Melanocyte of skin (primary cell): ENCODE results near the gene CBY1. TPM values are rescaled to one million over a fixed set of nuclear protein-coding genes. Genes with fewer than 3 reads are reported as not detected.

Source experiments
- total RNA-seq, 2 donors: library from RNA; depleted of rRNA; stranded (reverse); fragments of >200 nt; gene quantifications; 2 replicates each; pipeline ENCODE4 v1.2.3, GENCODE V29; 2012

CBY1 gene
- 10 to 100 TPM in 1 of 2 donors, 1 to 10 TPM in 1; 7.6 to 12.0 TPM for total RNA-seq

DNA sequence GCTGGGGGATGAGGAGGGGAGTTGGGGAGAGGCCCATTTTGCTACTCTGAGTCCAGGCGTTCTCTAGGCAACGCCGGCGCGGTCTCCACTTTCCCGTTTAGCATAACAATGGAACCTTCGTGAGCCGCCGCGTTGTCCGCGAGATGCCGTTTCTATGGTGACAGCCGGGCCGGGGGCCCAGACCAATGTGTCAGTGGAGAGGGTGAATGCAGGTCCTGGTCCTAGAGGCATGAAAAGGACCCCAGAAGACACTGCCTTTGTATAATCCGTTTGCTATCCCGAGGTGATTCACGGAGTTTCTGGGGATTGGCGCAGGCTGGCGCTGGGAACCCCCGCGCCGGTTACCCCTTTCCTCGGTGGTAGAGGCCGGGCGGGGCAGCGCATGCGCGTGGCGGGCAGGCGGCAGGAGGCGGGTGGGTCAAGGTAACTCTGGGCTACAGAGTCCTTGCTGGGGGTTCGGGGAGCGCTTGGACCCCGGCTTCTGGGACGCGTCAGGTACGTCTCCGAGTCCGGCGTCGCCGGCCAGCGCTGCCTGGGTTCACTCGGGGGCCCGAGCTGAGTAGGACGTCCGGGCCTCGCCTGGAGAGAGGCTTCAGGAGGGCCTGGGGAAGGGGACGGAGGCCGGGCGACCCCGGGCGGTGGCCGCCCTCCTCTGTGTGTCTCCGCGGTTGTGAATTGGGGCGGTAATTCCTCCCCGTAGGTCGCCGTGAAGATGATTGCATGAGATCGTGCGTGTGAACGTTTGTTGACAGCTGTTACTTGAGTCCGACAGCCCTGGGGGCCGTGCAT is at the start of gene CBY1, which contains the start of gene FAM227A:
Gene CBY1, plus strand, starts transcription at position 383 of the 789 bp plus-strand sequence. CDS start 11,417 bp downstream, outside the sequence.
Gene FAM227A, minus strand, starts transcription at position 137 of the 789 bp plus-strand sequence. CDS start 6,224 bp downstream, outside the sequence.

DNA sequence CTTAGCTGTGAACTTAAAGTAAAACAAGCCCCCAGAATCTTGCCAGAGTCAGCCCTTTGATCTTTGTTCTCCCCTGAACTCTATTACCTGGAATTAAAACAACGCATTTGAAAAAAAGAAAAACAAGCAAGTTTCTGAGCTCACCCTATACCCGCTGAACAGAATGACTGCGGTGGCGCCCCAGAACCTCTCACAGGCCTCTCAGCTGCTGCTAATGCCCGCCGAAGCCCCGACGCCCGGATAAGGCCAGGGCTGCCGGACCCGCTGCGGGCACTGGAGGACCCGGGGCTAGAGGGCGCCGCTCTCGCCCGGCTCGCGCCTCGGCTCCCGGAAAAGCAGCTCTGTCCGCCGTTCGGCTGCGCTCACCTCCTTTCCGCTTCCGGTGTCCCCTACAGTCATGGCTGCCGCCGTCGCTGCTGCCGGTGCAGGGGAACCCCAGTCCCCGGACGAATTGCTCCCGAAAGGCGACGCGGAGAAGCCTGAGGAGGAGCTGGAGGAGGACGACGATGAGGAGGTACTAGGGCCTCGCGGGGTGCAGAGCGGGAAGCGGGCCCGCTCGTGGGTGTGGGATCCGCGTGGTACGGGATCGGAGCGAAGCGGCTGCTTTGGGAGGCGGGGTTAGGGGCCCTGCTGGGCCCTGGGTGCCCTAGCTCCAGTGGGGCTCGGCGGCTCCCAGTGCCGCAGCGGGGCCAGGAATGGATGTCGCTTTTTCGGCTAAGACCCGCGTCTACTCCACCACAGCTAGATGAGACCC is 25.3 kb downstream of the CBY1 start, which contains the start of gene TOMM22:
Gene TOMM22, plus strand, starts transcription at position 376 of the 754 bp plus-strand sequence. Its CDS starts 22 bp downstream, at position 398.

GRCh38 chr22:38700789-38701628 is 44.6 kb downstream of the CBY1 start, which contains the start of gene JOSD1:
Gene JOSD1 (minus strand): TSS chr22:38700943. CDS start chr22:38699987, 956 bp downstream.

DNA sequence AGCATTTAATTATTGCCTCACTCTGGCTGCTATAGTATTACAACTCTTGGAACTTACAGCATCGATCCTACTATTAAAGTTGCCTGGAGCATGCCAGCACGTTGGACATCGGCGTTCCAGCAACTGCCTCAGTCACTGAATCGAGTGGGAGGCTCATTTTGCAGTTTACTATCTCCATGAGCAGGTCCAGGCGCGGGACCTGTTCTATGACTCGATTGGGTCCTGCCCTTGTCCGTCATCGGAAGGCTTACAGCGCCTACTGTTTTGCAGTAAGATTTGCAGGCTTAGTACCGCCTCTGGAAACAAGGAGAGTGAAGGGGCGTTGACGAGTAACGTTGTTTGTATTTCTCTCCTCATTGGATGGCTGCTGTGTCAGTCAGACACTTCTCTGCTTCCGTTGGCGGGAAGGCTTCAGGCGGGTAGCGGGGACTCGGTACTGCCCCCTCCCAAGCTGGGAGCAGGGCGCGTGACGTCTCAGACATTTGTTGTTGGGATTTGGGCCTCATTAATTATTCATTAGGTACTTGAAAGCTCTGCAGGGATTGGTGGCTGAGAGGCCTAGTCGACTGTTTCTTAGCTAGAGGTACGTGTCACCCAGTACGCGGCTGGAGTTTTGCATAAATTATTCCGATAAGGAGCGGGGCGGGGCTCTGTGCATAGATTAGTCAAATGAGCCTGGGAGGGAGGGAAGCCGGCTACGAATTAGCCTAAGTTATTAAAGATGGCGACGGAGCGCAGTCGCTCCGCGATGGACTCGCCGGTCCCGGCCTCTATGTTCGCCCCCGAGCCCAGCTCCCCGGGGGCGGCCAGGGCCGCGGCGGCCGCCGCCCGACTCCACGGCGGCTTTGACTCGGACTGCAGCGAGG is 49.0 kb downstream of the CBY1 start, which contains the start of gene GTPBP1:
Gene GTPBP1, plus strand, starts transcription at position 710 of the 866 bp plus-strand sequence. Its CDS starts 12 bp downstream, at position 722.

Other genes with a start within 250 kb of the CBY1 start
- not detected for gene KCNJ4, start 201.4 kb upstream of the CBY1 start, total RNA-seq
- 10 to 100 TPM; 22.0 to 24.3 TPM for gene KDELR3, start 188.5 kb upstream of the CBY1 start, total RNA-seq
- gene DDX17, start 150.3 kb upstream of the CBY1 start, total RNA-seq = 100 to 1,000 TPM; 278 to 321 TPM
- gene DMC1, start 86.5 kb upstream of the CBY1 start, total RNA-seq = 1 to 10 TPM in 1 of 2 donors, under 1 TPM in 1; 0.69 to 1.3 TPM
- 1 to 10 TPM; 1.7 TPM for gene FAM227A, start 246 bp upstream of the CBY1 start, total RNA-seq
- 10 to 100 TPM; 41.6 to 78.6 TPM for gene TOMM22, start 25.3 kb downstream of the CBY1 start, total RNA-seq
- 10 to 100 TPM; 45.6 to 50.2 TPM for gene JOSD1, start 44.3 kb downstream of the CBY1 start, total RNA-seq
- gene GTPBP1, start 49.3 kb downstream of the CBY1 start, total RNA-seq = 10 to 100 TPM; 35.1 to 60.3 TPM
- 10 to 100 TPM; 47.6 to 51.6 TPM for gene SUN2, start 99.4 kb downstream of the CBY1 start, total RNA-seq
- gene DNAL4, start 137.5 kb downstream of the CBY1 start, total RNA-seq = 10 to 100 TPM; 10.3 to 12.0 TPM
- under 1 TPM; under 0.01 to 0.69 TPM for gene NPTXR, start 187.4 kb downstream of the CBY1 start, total RNA-seq
- 10 to 100 TPM; 39.2 to 44.3 TPM for gene CBX6, start 215.6 kb downstream of the CBY1 start, total RNA-seq